ENCODE data around the gene CCDC167.

CCDC167 gene

GRCh38 chr6:37530297-37530696 lies 30.6 kb upstream of the CCDC167 start:
- peak; percentile 51 for DNase-seq (ENCODE audit: low spot score)

GRCh38 chr6:37528541-37528940 lies 28.8 kb upstream of the CCDC167 start:
- DNase-seq (ENCODE audit: low spot score): no peak

DNA sequence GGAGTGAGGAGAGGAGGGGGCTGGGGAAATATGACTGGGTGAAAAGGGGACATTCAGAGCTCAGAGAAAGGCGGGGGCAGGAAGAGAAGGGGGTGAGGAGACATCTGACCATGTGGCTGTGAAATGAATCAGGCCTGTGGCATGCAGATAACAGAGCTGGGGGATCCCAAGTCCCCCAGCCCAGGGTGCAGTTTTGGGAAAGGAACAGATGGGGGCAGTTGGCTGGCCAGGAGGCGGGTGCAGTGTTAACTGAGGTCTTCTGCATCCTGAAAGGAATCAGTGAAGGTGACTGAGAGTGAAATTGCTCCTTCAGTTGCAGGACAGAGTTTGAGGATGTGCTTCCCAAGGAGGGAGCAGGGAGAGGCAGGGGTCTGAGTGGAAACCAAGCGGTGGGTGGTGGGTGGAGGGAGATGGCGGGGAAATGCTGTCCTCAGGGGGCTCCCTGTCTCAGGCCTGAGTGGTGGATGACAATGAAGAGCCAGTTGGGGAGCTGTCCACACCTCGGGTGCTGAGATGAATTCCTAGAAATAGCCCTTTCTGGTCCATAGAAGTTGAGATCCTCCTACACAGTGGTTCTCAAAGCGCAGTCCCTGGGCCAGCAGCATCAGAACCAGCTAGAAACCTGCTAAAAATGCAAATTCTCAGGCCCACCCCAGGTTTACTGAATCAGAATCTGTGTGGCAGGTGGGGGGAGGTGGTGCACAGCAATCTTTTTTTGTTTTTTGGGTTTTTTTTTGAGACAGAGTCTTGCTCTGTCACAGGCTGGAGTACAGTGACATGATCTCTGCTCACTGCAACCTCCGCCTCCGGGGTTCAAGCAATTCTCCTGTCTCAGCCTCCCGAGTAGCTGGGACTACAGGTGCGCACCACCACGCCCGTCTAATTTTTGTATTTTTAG lies 26.0 kb upstream of the CCDC167 start:
- peak; percentile 68 for DNase-seq (ENCODE audit: low spot score)

DNA sequence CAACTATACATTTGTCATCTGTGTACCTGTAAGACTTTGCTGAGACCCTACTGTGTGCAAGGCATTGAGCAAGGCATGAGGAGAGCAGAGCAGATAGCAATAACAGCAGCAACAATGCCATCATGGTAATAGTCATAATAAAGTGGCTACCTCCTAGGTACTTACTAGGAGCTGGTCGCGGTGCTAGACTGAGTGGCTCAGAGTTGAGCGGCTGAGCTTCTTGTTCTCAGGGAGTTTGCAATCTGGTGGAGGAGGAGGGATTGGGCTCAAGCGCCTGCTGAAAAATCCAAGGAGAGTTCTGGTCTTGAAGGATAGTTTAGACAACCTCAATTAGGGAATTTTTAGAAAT lies 25.3 kb upstream of the CCDC167 start:
- no peak for DNase-seq (ENCODE audit: low spot score)

GRCh38 chr6:37524025-37524969 lies 24.6 kb upstream of the CCDC167 start:
- DNase-seq (ENCODE audit: low spot score): no peak

- no peak for DNase-seq (ENCODE audit: low spot score)
Observed at GRCh38 chr6:37523412-37523811, 23.7 kb upstream of the CCDC167 start.

GRCh38 chr6:37522836-37523235 lies 23.1 kb upstream of the CCDC167 start:
- DNase-seq (ENCODE audit: low spot score): no peak

DNA sequence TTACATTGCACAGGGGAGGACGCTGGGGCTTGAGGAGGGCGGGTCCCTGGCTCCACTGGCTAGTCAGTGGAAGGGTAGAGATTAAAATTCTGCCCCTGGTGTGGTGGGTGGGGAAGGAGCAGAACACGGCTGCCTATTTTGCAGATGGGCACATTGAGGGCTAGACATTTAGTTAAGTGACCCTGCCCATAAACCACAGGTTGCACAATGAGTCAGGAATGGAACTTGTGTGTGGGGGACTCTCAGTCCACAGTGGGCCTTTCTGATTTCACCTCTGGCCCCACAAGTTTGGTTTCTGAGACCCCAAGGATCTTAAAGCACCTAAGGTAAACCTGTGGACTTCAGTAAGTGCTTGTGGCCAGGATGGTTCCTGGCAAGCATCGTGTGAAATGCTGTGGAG lies 22.0 kb upstream of the CCDC167 start:
- DNase-seq (ENCODE audit: low spot score): no peak

DNA sequence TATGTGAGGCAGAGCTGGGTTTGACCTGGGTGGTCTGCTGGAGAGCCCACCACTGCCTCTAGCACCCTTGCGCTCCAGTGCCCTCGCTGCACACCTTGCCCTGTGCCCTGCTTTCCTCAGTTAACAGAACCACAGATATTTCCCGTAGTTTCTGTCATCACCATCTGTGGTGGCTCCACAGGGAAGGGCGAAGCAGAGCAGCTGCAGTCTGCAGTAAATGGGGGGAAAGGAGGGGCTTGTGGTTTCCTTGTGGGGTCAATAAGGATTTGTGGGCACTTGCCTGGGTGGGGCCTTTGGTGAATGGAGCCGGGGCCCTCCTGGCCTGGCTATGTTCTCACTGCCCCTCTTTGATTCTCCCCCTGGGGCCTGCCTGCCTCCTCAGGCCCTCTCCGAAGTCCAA lies 21.2 kb upstream of the CCDC167 start:
- no peak for DNase-seq (ENCODE audit: low spot score)

- DNase-seq (ENCODE audit: low spot score): no peak
Observed at GRCh38 chr6:37519461-37519860, 19.8 kb upstream of the CCDC167 start.

DNA sequence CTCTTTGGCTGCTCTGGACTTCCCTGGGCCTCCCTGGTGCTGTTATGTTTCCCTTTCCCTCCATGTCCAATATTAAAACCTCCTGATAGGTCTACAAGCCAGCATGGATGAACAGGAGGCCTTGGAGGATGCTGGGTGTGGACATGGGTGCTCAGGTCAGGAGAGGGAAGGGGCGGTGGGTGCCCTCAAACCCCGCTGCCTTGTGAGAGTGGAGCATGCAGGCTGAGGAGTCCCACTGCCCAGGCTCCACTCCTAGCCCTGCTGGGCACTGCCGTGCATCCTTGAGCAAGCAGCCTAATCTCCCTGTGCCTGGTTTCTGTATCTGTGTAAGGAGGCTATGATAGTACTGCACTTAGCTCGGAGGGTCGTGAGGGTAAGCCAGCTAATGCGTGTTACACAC lies 18.4 kb upstream of the CCDC167 start:
- DNase-seq (ENCODE audit: low spot score): no peak

GRCh38 chr6:37517411-37517812 lies 17.7 kb upstream of the CCDC167 start:
- peak; percentile 54 for DNase-seq (ENCODE audit: low spot score)

DNA sequence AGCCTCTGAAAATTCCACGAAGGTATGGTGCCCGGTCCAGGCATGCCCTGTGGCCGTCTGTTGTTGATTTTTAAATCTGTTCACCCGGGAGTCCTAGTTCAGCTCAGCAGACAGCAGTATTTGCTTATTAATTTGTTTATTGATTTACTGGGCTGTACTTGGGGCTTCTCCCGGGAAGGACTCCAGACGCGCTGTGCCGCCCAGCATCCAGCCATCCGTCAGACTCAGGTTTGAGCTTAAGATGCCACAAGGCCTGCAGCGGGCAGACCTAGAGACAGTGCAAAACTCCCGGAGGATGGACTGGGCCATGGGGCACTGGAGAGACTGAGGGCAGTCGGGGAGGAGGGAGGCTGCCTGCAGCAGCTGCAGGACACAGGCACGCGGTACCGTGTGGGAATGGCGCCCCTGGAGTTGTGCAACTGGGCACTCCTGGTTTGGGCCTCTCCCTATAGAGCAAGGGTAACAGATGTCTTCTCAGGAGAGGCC lies 17.3 kb upstream of the CCDC167 start:
- peak; percentile 42 for DNase-seq (ENCODE audit: low spot score)

DNA sequence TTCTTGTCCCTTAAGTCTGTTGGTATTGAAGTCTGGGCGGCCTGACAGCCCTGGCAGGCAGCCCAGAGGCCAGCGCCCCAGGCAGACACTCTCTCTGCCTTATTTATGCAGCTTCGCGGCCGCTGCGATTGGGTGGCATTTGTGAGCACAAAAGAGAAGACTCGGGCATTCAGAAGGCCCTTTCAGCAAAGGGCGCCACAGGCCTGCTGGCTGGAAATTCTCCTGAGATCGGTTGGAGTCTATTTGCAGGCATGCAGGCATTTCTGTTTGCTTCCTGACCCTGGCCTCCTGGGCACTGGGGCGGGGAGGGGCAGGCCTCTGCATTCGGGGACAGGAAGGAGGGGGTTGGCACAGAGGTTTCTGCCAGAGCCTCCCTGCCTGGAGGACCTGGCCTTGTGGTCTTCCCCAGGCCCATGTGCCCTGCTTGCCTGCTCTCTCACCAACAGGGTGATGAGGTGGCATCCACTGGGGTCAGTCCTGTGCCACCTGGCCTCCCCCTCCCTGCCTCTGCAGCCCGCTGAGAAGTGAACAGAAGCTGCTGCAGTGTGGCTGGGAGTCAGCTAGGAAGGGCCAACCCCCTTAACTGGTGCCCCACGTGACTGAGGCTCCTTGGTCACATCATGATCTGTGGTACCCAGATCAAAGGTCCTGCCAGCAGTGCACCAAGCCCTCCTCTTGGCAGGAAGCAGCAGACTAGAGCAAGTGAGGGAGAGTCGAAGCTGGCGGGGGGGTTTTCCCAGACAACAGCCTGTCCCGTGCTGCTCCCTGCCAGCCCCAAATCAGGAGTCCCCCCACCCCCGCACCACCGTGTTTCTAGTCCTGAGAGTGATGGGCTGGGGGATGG lies 16.6 kb upstream of the CCDC167 start:
- no peak for DNase-seq (ENCODE audit: low spot score)

DNA sequence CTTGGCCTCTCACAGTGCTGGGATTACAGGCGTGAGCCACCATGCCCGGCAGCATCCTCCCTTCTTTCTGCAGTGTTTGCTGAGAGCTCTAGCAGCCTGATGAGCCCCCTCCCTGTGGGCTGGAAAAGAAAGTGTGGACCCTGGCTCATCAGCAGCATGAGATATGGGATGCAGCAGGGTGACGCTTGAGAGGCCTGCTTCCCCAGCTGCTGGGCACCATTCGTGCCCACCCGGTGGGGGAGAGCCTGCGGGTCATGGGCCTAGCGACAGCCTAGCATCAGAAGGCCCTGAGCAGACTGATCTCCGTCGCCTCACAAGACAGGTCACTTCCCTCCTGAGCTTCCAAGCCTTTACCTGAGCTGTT lies 16.0 kb upstream of the CCDC167 start:
- no peak for DNase-seq (ENCODE audit: low spot score)

DNA sequence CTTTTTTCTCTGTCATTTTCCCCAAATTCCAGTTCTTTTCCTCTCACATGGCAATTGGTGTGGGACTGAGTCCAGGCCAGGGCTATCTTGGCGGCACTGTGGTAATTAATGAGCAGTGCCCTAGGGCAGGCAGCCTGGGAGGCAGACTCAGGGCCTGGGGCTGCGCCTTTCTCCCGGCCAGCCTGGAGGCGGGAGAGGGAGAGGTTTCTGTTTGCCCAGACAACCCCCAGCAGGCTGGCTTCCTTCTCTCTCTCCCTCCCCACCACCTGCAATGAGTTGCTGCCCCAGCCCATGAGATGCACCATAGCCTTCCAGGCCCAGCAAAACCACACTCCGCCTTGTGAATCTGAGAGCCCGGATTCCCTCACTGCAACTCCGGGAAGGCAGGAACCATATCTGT lies 15.1 kb upstream of the CCDC167 start:
- DNase-seq (ENCODE audit: low spot score): no peak

DNA sequence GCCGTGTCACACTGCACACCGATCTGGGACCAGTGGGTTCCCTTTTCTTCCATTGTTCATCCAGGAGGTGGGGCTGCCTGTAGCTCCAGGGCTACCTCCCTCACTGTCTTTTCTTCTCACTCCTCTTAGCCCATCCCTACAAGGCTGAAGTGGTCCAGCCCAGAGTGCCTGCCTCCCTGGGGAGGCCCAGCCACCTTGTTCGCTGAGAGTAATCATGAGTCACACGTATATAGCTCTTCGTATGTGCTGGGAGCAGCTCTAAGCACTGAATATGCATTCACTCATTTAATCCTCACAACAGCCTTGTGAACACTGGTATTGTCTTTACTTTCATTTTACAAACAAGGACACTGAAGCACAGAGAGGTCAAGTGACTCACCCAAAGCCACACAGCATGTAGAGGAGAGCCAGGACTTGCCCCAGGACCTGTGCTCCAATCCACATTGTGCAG lies 14.7 kb upstream of the CCDC167 start:
- DNase-seq (ENCODE audit: low spot score): no peak

DNA sequence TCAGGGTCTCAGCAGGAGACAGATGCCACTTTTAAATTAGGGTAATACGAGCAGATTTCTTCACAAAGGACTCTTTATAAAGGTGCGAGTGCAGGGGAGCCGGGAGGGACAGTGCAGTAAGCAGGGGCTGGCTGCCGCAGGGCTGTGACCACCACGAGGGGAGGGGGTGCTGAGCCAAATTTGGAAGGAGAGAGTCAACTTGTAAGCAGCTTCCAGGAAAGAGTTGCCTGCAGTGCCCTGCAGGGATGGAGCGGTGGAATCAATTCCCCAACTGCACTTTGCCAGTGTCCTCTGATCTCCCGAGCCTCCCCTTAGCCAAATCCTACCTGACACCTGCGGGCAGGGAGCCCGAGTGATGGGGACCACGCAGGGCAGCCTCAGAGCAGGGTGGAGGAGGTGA lies 13.9 kb upstream of the CCDC167 start:
- DNase-seq (ENCODE audit: low spot score): no peak

- no peak for DNase-seq (ENCODE audit: low spot score)
Observed at GRCh38 chr6:37513155-37513554, 13.5 kb upstream of the CCDC167 start.

DNA sequence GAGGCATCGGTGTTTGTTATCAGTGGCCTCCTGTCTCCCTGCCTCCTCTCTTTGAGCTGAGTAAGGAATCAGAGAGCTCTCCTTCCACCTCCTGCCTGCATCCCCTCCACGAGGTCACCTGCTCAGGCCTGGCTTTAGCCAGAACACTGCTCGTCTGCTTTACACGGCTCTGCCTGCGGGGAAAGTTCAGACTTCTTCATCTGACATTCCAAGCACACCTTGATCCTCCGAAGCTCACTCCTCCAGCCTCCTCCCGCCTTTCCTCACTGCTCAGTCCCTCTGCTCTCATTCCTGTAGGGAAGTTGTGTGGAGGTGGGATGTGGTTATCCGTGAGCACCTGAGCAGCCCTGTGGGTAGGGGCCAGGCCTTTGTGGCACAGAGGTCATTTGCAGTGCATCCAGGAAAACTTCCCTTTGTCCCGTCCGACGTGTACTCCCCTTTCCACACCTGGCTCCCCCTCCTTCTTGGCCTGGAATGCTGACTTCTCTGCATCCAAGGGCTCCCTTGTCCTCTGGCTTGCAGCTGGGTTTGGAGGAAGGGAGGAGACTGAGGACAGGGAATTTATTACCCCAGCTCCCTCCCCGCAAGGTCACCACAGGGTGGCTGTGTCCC lies 12.8 kb upstream of the CCDC167 start:
- no peak for DNase-seq (ENCODE audit: low spot score)

GRCh38 chr6:37511910-37512399 lies 12.3 kb upstream of the CCDC167 start:
- DNase-seq (ENCODE audit: low spot score): no peak
